ENCODE measurements around the gene CRADD.
"Not testable (repeated sequence)": the region's sequence is repeated elsewhere in the genome, so short reads cannot be mapped to it uniquely, and the experiment has no call there.

CRADD gene

GRCh38 chr12:93710574-93710926 lies 33.4 kb downstream of the CRADD start:
- no peak for DNase-seq (ENCODE audit: insufficient read length, low spot score)
- no peak for FAIRE-seq
- no peak for TF ChIP-seq CTCF (IDR thresholded peaks at IDR 0.05; ENCODE audit: insufficient read depth, missing control alignments)

GRCh38 chr12:93711502-93711901 lies 34.3 kb downstream of the CRADD start:
- not testable (repeated sequence) for FAIRE-seq

DNA sequence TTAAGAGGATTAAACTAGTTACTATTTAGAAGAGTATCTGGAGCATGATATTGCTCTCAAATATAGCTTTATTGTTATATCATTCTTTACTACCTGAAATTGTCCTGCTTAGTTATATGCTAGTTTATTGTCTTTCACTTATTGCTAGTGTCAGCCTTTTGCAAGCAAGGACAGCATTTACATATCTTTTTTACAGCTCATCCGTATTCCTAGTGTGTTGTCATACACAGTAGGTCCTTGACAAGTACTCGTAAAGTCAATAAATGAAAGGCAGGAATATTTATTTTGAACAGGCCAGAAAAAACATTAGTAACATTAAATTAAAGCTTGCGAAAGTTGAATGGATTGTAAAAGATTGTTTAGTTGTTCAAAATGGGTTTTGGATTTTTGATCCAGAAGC lies 35.0 kb downstream of the CRADD start:
- DNase-seq (ENCODE audit: insufficient read length, low spot score): no peak
- FAIRE-seq: no peak
- no peak for TF ChIP-seq CTCF (IDR thresholded peaks at IDR 0.05; ENCODE audit: insufficient read depth, missing control alignments)

More at GRCh38 chr12:93711502-93711901, 34.3 kb downstream of the CRADD start:
- not testable (repeated sequence) for DNase-seq (ENCODE audit: insufficient read length, low spot score)

GRCh38 chr12:93713060-93713459 lies 35.9 kb downstream of the CRADD start:
- FAIRE-seq: no peak
- TF ChIP-seq CTCF (IDR thresholded peaks at IDR 0.05; ENCODE audit: insufficient read depth, missing control alignments): no peak
- DNase-seq (ENCODE audit: insufficient read length, low spot score): no peak

GRCh38 chr12:93713800-93714199 lies 36.6 kb downstream of the CRADD start:
- no peak for FAIRE-seq

DNA sequence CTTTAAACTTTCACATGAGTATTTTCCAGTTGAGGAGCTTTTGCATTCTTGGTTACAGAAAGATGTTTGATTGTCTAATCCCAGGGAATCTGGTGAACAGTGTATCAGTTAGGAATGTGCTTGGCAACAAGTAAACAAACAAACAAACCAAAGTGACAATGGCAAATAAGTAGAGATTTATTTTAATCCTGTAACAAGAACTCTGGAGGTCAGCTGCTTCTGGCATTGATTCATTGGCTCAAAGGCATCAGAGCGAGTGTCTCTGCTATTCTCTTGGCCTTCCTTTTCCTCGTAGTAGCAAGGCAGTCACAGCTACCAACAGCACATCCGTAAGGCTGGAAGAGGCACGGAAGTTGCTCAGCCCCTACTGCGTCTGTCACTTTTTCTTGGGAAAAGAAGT lies 37.2 kb downstream of the CRADD start:
- DNase-seq (ENCODE audit: insufficient read length, low spot score) (no peak), FAIRE-seq (no peak)
- no peak for TF ChIP-seq CTCF (IDR thresholded peaks at IDR 0.05; ENCODE audit: insufficient read depth, missing control alignments)

More at GRCh38 chr12:93713800-93714199, 36.6 kb downstream of the CRADD start:
- DNase-seq (ENCODE audit: insufficient read length, low spot score): no peak
- no peak for TF ChIP-seq CTCF (IDR thresholded peaks at IDR 0.05; ENCODE audit: insufficient read depth, missing control alignments)

- TF ChIP-seq CTCF (IDR thresholded peaks at IDR 0.05; ENCODE audit: insufficient read depth, missing control alignments): no peak
- no peak for FAIRE-seq
- no peak for DNase-seq (ENCODE audit: insufficient read length, low spot score)
Observed at GRCh38 chr12:93719710-93720109, 42.5 kb downstream of the CRADD start.

GRCh38 chr12:93720559-93720958 lies 43.4 kb downstream of the CRADD start:
- no peak for TF ChIP-seq CTCF (IDR thresholded peaks at IDR 0.05; ENCODE audit: insufficient read depth, missing control alignments)
- FAIRE-seq (no peak), DNase-seq (ENCODE audit: insufficient read length, low spot score) (no peak)
